VCaP (cell line): Measurements from ENCODE around the gene GPD1.

Experiments
- H3K27ac ChIP-seq: fragments of 450-650 bp; 2 replicates; pipeline ENCODE4 v1.5.1; 2017
- TF ChIP-seq, protein P1 (sequence below): fragments of 450-650 bp; conservative IDR thresholded peaks from 2 replicates; pipeline ENCODE4 v1.5.1; 2017; ENCODE audit warnings: mild to moderate bottlenecking, moderate library complexity

The GPD1 gene

GRCh38 chr12:50119387-50119786 lies 15.6 kb downstream of the GPD1 start:
- TF ChIP-seq, protein P1, sequence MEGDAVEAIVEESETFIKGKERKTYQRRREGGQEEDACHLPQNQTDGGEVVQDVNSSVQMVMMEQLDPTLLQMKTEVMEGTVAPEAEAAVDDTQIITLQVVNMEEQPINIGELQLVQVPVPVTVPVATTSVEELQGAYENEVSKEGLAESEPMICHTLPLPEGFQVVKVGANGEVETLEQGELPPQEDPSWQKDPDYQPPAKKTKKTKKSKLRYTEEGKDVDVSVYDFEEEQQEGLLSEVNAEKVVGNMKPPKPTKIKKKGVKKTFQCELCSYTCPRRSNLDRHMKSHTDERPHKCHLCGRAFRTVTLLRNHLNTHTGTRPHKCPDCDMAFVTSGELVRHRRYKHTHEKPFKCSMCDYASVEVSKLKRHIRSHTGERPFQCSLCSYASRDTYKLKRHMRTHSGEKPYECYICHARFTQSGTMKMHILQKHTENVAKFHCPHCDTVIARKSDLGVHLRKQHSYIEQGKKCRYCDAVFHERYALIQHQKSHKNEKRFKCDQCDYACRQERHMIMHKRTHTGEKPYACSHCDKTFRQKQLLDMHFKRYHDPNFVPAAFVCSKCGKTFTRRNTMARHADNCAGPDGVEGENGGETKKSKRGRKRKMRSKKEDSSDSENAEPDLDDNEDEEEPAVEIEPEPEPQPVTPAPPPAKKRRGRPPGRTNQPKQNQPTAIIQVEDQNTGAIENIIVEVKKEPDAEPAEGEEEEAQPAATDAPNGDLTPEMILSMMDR, result no peak
- no peak overlapping the region for H3K27ac ChIP-seq

DNA sequence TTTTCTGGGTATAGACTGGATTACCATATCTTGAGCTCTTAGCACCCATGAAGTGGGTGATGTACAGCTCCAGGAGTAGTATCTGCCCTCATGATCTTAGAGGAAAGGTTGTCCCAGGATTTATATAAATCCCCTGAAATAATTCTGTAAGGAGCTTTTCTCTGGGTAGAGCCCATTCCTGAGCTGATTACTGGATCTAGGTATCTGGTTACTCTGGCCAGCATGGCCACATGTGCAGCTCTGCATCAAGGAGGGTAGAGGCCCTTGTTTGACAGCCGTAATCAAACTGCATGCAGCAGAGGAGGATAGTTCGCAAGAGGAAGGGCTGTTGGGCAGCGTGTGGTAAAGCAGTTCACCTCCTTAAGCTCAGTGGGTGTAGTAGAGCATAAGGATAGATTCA lies 16.7 kb downstream of the GPD1 start:
- TF ChIP-seq, protein P1, result no peak
- H3K27ac ChIP-seq, result no peak overlapping the region

DNA sequence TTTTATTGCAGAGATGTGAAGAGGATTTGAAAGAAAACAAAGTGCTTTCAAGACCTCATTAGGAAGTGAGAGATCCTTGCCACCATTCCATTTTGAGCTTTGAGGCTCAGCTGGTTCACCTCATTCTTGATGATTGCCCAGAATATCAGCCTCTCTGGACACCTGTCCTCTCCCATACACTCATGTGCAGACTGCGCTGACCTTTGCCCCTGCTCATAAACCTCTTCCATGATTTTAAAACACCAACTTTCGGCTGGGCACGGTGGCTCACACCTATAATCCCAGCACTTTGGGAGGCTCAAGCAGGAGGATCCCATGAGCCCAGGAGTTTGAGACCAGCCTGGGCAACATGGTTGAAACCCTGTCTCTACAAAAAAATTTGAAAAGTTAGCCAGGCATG lies 17.1 kb downstream of the GPD1 start:
- no peak overlapping the region for H3K27ac ChIP-seq
- TF ChIP-seq, protein P1, result no peak

GRCh38 chr12:50121641-50122040 lies 17.8 kb downstream of the GPD1 start:
- H3K27ac ChIP-seq, result no peak overlapping the region
- TF ChIP-seq, protein P1, result no peak

- TF ChIP-seq, protein P1, result no peak
Observed at GRCh38 chr12:50123203-50123602, 19.4 kb downstream of the GPD1 start.

DNA sequence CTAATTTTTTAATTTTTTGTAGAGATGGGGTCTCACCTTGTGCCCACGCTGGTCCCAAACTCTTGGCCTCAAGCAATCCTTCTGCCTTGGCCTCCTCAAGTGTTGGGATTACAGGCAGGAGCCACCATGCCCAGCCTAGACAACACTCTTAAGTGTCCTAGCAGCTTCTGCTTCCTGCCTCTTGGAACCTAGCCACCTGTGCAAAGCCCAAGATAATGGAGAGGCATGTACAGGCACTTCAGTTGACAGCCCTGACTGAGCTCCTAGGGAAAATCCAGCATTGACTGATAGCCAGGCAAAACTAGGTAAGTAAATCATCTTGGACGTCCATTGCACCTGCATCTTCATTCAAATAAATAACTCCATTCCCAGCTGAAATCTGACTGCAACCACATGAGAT lies 23.7 kb downstream of the GPD1 start:
- no peak overlapping the region for H3K27ac ChIP-seq
- TF ChIP-seq, protein P1, result no peak

More at GRCh38 chr12:50123203-50123602, 19.4 kb downstream of the GPD1 start:
- no peak overlapping the region for H3K27ac ChIP-seq

DNA sequence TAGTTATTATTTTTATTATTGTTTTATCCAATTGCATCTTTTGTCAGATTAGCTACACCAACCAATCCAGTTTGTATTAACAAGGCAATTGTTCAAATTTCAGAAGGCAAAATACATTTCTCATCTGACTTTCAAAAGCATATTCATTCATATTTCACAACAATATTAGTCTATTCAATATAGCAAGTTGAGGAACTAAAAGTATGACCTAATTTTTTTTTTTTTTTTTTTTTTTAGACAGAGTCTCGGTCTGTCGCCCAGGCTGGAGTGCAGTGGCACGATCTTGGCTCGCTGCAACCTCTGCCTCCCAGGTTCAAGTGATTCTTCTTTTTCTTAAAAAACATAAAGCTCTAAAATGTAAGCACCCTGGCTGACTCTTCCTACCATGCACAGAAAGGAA lies 25.5 kb downstream of the GPD1 start:
- TF ChIP-seq, protein P1, result no peak

More for the DNA sequence above, 25.5 kb downstream of the GPD1 start:
- H3K27ac ChIP-seq, result no peak overlapping the region
